NCI-H1436 (cell line): ENCODE results near the gene MEIKIN.
"Not testable (repeated sequence)": the region's sequence is repeated elsewhere in the genome, so short reads cannot be mapped to it uniquely, and the experiment has no call there.

Experiments used
- DNase-seq: peaks from one replicate; lab custom pipeline; 2025; lab: John Stamatoyannopoulos, UW

Gene MEIKIN

DNA sequence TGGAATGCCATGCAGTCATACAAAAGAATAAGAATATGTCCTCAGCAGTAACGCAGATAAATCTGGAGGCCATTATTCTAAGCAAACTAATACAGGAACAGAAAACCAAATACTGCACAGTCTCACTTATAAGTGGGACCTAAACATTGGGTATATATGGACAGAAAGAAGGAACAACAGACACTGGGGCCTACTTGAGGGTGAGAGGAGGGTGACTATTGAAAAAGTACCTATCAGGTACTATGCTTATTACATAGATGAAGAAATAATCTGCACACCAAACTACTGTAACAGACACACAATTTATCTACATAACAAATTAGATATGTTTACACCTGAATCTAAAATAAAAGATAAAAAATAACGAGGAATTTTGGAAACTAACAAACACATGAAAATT lies 38.8 kb downstream of the MEIKIN start:
- no peak for DNase-seq

DNA sequence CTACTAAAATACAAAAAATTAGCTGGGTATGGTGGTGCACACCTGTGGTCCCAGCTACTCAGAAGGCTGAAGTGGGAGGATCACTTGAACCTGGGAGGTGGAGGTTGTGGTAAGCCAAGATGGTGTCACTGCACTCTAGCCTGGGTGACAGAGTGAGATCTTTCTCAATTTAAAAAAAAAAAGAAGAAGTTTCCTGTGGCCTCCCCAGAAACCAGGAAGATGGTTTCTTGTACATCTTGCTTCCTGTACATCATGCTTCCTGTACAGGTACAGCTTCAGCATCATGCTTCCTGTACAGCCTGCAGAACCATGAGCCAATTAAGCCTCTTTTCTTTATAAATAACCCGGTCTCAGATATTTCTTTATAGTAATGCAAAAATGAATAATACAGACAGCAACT lies 43.2 kb downstream of the MEIKIN start:
- not testable (repeated sequence) for DNase-seq

DNA sequence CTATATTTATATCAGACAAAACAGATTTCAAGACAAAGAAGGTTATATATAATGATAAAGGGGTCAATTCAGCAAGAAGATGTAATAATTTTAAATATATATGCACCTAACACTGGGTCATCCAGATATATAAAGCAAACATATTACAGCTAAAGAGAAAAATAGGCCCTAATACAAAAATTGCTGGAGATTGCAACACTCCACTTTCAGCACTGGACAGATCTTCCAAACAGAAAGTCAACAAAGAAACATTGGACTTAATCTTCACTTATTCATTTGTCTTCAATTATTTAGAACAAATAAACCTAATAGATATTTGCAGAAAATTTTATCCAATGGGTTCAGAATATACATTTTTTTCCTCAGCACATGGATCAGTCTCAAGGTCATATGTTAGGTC lies 45.8 kb downstream of the MEIKIN start:
- no peak for DNase-seq

DNA sequence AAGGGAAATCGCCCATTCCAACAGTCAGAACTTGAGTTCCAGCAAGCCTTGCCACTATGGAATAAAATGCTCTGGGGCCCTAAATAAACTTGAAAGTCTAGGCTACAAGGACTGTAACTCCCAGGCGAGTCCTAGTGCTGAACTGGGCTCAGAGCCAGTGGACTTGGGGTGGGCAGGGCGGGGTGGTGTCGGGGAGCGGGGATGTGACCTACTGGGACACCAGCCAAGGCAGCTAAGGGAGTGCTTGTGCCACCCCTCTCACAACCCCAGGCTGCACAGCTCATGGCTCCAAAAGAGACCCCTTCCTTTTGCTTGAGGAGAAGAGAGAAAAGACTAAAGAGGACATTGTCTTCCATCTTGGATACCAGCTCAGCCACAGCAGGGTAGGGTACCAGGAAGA lies 61.5 kb downstream of the MEIKIN start:
- no peak for DNase-seq

DNA sequence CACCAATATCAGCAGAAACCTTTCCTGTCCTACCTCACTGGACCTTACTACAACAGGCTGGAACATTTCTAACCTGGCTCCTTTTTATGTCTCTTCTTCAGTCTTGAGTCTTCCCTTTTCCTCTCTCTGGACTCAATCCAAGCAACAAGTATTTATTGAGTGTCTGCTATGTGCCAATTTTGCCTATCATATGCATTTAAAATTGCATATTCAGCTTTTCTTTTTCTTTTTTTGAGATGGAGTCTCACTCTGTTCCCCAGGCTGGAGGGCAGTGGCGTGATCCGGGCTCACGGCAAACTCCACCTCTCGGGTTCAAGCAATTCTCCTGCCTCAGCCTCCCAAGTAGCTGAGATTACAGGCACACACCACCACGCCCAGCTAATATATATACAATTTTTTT lies 65.8 kb downstream of the MEIKIN start:
- DNase-seq = no peak

DNA sequence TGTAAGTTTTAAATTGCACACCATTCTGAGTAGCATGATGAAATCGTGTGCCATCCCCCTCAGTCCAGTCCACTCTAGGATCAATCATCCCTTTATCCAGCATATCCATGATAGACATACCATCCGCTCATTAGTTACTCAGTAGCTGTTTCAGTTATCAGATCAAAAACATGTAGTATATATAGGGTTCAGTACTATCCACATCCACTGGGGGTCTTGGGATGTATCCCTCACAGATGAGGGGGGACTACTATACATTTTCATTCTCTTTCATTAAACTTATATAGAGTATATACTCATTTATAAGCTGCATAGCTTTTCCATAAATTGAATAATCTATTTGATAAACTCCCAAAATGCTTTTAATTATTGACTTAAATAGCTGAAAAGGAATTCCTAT lies 67.6 kb downstream of the MEIKIN start:
- DNase-seq = no peak

DNA sequence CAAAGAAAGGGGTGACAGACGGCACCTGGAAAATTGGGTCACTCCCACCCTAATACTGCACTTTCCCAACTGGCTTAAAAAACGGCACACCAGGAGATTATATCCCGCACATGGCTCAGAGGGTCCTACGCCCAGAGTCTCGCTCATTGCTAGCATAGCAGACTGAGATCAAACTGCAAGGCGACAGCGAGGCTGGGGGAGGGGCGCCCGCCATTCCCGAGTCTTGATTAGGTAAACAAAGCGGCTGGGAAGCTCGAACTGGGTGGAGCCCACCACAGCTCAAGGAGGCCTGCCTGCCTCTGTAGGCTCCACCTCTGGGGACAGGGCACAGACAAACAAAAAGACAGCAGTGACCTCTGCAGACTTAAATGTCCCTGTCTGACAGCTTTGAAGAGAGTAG lies 74.2 kb downstream of the MEIKIN start:
- not testable (repeated sequence) for DNase-seq

DNA sequence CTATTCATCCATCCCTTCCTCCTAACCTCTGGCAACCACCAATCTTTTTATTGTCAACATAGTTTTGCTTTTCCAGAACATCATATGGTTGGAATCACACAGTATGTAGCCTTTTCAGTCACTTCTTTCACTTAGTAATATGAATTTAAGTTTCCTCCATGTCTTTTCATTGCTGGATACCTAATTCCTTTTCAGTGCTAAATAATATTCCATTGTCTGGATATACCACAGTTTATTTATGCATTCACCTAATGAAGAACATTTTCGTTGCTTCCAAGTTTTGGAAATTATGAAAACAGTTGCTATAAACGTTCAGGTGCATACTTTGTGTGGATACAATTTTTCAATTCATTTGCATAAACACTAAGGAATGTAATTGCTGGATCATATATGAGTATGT lies 77.9 kb downstream of the MEIKIN start:
- no peak for DNase-seq

DNA sequence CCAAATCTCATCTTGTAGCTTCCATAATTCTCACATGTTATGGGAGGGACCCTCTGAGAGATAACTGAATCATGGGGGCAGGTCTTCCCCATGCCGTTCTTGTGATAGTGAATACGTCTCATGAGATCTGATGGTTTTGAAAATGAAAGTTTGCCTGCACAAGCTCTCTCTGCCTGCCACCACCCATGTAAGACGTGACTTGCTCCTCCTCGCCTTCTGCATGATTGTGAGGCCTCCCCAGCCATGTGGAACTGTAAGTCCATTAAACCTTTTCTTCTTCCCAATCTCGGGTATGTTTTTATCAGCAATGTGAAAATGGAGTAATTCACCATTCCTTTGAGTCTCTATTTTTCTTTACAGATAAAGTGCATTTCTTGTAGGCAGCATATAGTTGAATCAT lies 81.8 kb downstream of the MEIKIN start:
- no peak for DNase-seq

DNA sequence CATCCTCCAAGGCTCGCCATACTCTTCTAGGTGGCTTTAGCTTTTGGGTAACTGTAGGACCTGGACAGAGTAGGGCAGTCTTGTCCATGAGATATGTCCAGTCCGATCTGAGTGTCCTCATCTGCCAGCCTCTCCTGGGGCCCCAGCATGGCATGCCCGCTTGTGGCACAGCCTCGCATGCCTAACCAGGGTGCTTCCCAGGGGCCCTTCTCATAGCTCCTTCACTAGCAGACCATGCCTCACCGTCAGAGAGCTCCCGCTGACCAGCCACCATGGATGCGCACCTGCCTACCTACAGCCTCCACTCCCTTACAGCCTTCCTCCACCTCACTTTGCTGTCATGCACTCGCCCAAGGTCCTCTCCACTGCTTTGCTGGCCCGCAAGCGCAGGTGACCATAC lies 88.1 kb downstream of the MEIKIN start:
- no peak for DNase-seq

DNA sequence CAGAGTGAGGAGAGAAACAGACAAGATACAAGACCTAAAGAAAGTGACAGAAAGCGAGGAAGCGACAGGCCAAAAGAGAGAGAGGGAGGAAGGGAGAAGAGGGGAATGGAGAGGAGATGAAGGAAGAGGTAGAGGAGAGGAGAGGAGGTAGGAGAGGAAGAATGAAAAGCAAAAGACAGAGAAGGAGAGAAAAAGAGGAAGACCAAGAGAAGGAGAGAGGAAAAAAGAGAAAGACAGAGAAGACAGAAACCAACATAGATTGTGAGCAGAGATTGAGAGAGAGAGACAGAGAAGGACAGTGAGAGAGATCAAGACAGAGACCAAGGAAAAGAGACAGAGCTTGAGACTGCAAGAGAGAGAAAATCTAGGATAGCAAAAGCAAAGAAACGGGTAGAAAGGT lies 90.0 kb downstream of the MEIKIN start:
- no peak for DNase-seq

DNA sequence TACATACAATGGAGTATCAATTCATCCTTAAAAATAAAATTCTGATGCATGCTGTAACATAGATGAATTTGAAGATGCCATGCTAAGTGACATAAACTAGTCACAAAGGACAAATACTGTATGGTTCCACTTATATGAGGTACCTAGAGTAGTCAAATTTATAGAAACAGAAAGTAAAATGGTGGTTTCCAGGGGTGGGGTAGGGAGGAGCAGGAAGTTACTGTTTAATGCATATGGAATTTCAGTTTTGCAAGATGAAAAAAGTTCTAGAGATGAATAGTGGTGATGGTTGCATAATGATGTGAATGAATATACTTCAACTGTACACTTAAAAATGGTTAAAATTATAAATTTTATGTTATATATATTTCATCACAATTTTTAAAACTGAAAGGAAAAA lies 91.3 kb downstream of the MEIKIN start:
- DNase-seq = no peak

DNA sequence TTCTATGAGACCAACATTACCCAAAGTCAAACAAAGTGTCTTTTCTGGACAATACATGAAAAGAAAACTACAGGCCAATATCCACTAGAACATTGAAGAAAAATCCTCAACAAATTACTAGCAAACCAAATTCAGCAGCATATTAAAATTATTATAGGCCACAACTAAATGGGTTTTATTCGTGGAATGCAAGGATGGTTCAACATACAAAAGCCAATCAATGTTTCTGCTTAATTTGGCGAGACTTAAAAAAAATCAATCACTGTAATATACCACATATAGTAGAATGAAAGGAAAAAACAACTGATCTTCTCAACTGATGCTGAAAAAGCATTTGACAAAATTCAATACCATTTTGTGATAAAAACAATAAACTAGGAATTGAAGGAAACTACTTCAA lies 96.8 kb downstream of the MEIKIN start:
- no peak for DNase-seq

DNA sequence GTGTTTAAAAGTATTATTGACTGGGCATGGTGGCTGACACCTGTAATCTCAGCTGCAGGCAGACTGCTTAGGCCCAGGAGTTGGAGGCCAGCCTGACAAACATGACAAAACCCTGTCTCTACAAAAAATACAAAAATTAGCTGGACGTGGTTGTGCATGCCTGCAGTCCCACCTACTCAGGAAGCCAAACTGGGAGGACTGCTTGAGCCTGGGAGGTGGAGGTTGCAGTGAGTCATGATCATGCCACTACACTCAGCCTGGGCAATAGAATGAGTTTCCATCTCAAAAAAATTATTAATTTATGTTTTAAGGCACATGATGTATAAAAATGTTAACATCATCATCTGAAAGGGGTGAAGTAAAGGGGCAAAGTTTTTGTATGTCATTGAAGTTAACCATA lies 98.9 kb downstream of the MEIKIN start:
- DNase-seq = no peak

DNA sequence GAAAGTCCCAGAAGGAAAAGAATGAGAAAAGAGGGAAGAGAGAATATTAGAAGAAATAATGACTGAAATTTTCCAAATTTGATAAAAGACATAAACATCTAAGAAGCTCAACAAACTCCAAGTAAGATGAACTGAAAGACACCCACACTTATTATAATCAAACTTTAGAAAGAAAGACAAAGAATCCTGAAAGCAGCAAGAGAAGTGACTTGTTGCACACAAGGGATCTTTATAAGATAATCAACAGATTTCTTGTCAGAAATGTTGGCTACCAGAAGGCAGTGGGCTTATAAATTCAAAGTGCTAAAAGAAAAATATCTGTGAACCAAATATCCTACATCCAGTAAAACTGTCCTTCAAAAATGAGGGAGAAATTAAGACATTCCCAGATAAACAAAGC lies 99.6 kb downstream of the MEIKIN start:
- no peak for DNase-seq

DNA sequence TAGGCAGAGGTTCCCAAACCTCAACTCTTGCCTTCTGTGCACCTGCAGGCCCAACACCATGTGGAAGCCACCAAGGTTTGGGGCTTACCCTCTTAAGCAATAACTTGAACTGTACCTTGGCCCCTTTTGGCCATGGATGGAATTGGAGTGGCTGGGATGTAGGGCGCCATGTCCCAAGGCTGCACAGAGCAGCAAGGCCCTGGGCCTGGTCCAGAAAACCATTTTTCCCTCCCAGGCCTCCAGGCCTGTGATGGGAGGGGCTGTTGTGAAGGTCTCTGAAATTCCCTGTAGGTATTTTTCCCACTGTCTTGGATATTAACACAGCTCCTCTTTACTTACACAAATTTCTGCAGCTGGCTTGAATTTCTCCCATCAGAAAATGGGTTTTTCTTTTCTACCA lies 102.5 kb downstream of the MEIKIN start:
- DNase-seq = not testable (repeated sequence)

DNA sequence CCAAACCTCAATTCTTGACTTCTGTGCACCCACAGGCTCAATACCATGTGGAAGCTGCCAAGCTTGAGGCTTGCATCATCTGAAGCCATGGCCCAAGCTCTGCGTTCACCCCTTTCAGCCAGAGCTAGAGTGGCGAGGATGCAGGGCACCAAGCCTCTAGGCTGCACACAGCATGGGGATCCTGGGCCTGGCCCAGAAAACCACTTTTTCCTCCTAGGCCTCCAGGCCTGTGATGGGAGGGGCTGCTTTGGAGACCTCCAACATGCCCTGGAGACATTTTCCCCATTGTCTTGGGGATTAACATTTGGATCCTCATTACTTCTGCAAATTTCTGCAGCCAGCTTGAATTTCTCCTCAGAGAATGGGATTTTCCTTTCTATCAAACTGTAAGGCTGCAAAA lies 112.8 kb downstream of the MEIKIN start:
- not testable (repeated sequence) for DNase-seq

DNA sequence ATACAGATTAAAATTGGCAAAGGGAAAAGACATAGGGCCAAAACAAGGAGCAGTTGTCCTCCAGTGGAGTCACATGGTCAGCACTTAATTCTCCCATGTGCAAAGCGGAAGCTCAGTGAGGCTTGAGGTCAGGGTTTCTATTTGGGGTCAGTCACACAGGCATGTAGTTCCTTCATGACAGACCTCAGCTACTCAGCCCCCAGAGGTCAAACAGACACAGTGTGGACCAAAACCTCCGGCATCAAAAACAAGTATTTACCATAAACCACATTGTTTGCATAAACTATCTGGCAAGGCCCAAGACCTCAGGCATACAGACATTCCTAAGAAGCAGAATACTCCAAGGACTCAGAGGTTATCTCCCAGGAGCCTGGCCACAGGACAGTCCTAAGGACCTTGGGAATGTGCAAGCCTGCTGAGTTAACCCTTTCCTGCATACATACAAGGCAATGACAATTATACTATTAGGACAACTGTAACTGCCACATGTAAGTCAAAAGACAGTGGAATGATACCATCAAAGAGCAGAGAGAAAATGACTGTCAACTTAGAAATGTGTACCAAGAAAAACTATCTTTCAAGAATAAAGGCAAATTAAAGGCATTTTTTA lies 120.0 kb downstream of the MEIKIN start:
- no peak for DNase-seq

DNA sequence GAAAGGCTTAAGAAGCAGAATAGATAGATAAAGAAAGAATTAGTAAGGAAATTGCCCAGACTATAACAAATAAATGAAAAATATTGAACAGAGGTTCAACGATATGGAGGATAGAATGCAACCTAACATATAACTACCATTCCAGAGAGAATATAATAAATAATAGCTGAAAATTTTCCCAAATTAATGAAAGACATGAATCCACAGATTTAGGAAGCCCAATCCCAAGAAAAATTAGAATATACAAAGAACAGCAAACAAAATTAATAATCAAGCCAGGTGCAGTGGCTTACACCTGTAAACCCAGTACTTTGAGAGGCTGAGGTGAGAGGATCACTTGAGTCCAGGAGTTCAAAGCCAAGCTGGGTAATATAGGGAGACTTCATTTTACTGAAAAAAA lies 120.8 kb downstream of the MEIKIN start:
- DNase-seq = no peak

DNA sequence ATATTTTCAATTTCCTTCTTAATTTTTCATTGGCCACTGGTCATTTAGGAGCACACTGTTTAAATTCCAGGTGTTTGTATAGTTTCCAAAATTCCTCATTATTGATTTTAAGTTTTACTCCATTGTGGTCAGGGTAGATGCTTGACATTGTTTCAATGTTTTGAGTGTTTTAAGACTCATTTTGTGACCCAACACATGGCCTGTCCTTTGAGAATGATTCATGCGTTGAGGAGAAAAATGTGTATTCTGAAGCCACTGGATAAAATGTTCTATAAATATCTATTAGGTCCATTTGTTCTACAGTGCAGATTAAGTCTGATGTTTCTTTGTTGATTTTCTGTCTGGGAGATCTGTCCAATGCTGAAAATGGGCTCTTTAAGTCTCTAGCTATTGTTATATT lies 124.2 kb downstream of the MEIKIN start:
- DNase-seq = no peak

DNA sequence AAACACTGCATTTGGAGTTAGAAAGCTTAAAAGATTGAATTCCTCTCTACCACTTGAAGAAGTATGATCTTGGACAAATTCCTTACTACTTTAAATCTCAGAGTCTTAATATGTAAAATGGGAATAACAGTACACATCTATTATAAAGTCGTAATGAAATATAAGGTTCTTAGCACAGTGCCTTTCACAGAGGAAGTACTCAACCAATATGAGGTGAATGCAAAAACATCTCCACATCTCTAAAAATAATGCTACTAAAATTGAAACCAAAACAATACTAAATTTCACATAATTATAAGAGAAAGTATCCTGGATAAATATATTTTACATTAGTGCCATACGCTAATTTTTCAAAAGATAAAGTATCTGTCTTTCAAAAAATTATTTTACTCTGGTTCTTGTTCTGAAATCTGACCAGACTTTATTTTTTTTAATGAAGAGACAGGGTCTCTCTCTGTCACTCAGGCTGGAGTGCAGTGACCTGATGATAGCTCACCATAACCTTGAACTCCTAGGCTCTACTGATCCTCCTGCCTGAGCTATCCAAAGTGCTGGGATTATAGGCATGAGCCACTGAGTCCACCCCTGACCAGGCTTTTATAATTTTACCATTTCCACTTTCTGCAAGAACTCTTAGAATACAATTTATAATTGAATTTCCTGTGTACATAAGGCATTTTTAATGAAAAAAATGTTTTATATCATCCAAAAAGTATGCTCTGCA lies 127.3 kb downstream of the MEIKIN start:
- DNase-seq = no peak

DNA sequence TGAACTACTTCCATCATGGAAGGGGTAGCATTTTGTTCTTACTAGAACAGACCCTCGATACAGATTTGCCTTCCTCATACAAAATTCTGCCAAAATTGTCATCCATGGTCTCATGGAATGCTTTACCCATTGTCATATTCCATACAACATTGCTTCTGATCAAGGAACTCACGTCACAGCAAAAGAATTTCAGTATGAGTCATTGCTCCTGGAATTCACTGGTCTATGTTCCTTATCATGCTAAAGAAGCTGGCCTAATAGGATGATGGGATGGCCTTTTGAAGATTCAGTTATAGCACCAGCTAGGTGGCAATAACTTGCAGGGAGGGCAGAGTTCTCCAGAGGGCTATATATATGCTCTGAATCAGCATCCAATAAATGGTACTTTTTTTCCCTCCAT lies 130.5 kb downstream of the MEIKIN start:
- DNase-seq = no peak

DNA sequence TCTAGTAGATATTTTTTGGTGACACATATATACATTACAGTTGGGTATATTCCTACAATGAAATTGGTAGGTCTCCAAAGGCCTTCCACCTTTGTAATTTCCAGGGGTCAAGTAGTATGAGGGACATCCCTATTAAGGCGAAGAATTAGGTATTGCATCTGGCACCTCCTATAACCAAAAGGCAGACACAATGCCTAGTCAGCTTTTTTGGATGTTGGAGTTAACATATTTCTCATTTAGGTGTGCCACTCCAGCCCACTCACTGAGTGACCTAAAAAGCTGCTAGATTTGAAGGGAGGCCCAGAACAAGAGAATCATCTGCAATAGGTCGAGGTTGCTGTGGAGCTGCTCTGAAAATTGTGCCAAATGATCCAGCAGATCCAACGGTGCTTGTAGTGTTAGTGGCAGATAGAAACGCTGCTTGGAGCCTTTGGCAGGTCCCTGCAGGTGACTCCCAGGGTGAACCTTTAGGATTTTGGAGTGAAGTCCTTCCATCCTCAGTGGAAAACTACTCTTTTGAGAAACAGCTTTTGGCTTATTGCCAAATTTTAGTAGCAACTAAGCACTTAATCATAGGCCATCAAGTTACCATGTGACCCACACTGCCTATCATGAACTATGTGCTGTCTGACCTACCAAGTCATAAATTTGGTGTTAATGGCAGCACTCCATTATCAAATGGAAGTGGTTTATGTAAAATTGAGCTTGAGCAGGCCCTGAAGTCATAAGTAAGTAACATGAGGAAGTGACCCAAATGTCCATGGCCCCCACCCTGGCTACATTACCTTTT lies 132.9 kb downstream of the MEIKIN start:
- DNase-seq = no peak
